GM15510 (cell line): ENCODE data around the gene CSNK2A1.

Experiments
- POLR2A ChIP-seq: IDR thresholded peaks from 3 replicates; pipeline ENCODE4 v1.6.1; 2011; ENCODE audit warnings: borderline replicate concordance; ENCODE audit not compliant: insufficient read length; ENCODE audit errors: extremely low read depth

Gene CSNK2A1

GRCh38 chr20:543369-544152 lies at the start of gene CSNK2A1:
CSNK2A1 (minus strand) TSS chr20:543790; CDS start chr20:508551, 35,239 bp downstream.
- TF ChIP-seq POLR2A, result peak; percentile 85

GRCh38 chr20:592506-592905 lies 48.9 kb upstream of the CSNK2A1 start:
- no peak for TF ChIP-seq POLR2A

GRCh38 chr20:591941-592340 lies 48.4 kb upstream of the CSNK2A1 start:
- TF ChIP-seq POLR2A, result no peak

GRCh38 chr20:588932-589672 lies 45.5 kb upstream of the CSNK2A1 start:
- no peak for TF ChIP-seq POLR2A

- TF ChIP-seq POLR2A, result no peak
Measured at GRCh38 chr20:588476-588875, 44.9 kb upstream of the CSNK2A1 start.

GRCh38 chr20:584971-585301 lies 41.3 kb upstream of the CSNK2A1 start:
- TF ChIP-seq POLR2A, result no peak

GRCh38 chr20:584161-584970 lies 40.8 kb upstream of the CSNK2A1 start:
- no peak for TF ChIP-seq POLR2A

GRCh38 chr20:582204-582603 lies 38.6 kb upstream of the CSNK2A1 start:
- no peak for TF ChIP-seq POLR2A

GRCh38 chr20:577167-577791 lies 33.7 kb upstream of the CSNK2A1 start:
- TF ChIP-seq POLR2A, result no peak

- TF ChIP-seq POLR2A, result no peak
Measured at GRCh38 chr20:576156-576555, 32.6 kb upstream of the CSNK2A1 start.

GRCh38 chr20:575230-575629 lies 31.6 kb upstream of the CSNK2A1 start:
- no peak for TF ChIP-seq POLR2A

GRCh38 chr20:574297-574942 lies 30.8 kb upstream of the CSNK2A1 start:
- TF ChIP-seq POLR2A, result no peak

GRCh38 chr20:573414-574296 lies 30.1 kb upstream of the CSNK2A1 start:
- TF ChIP-seq POLR2A, result no peak
